Spinal cord (tissue), 10 donors: ENCODE measurements around the gene LRRC34. TPM values are rescaled to one million over a fixed set of nuclear protein-coding genes. Genes with fewer than 3 reads are reported as not detected.

Source experiments
- DNase-seq, 6 donors: peaks; one replicate each; pipeline versions ENCODE4 v3.0.0 to v3.0.0-alpha.2; 2013 to 2015; ENCODE audit warnings: low spot score in 6 of 6, low read depth in 4 of 6
- H3K27ac ChIP-seq: one replicate; pipeline ENCODE4 v1.5.1; 2013; ENCODE audit warnings: low read depth, low read length, control low read depth
- H3K27me3 ChIP-seq: one replicate; pipeline ENCODE4 v1.6.1; 2013; ENCODE audit warnings: low read length; ENCODE audit not compliant: control insufficient read depth, insufficient read depth
- H3K36me3 ChIP-seq: one replicate; pipeline ENCODE4 v1.6.1; 2013; ENCODE audit warnings: low read length; ENCODE audit not compliant: control insufficient read depth, insufficient read depth
- H3K4me1 ChIP-seq: one replicate; pipeline ENCODE4 v1.6.1; 2013; ENCODE audit warnings: low read length; ENCODE audit not compliant: control insufficient read depth, insufficient read depth
- H3K4me3 ChIP-seq: one replicate; pipeline ENCODE4 v1.5.1; 2013; ENCODE audit warnings: low read depth, low read length, control low read depth
- H3K9me3 ChIP-seq: one replicate; pipeline ENCODE4 v1.6.1; 2013; ENCODE audit warnings: low read length; ENCODE audit not compliant: control insufficient read depth, insufficient read depth
- WGBS: methylation state at CpG from one replicate; pipeline ENCODE4 v1.1.5; 2013; ENCODE audit warnings: missing lambda C conversion rate; ENCODE audit not compliant: insufficient coverage; 5-methylcytosine and 5-hydroxymethylcytosine counted together
- polyA plus RNA-seq, 2 donors: library from polyadenylated mRNA; unstranded; fragments of 120-200 nt; gene quantifications; one replicate each; pipeline ENCODE4 v1.2.1, GENCODE V29; 2013; ENCODE audit not compliant: insufficient read length in 2 of 2
- total RNA-seq, 2 donors: library from RNA; depleted of rRNA in 1 of 2; stranded (reverse); fragments of 120-200 nt in 1 of 2; fragments of >200 nt in 1 of 2; gene quantifications; one replicate each; pipeline versions ENCODE4 v1.2.3 to v1.2.4, GENCODE V29; 2013 to 2014
- donor health status: healthy.

The LRRC34 gene
- total and polyA plus RNA-seq, 4 donors, result 13.1 to 18.4 (median 14.7) TPM

DNA sequence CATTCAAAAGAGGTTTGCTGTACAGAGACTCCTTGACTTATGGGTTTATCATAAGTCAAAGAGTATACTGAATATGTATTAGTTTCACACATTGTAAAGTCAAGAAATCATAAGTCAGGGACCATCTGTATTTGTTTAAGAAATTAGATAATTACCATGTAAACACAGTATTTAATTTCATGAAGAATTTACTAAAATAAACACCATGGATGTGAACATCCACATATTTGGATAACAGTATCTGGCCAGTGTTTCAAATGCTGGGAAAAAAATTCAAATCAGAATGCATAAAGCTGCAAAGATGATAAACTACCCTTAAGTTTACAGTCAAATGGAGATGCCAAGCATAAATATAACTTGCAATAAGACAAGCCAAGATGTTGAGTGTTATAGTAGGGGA is 22.5 kb downstream of the LRRC34 start:
- Histone ChIP-seq H3K4me3 (no peak overlapping the region), H3K4me1 (no peaks in the 10 kb centered on the region), H3K27me3 (no peaks in the 10 kb centered on the region), H3K9me3 (no peaks in the 10 kb centered on the region), H3K36me3 (peaks cover 4% of the 10 kb centered on the region), H3K27ac (no peak overlapping the region)
- DNase-seq, result no peak

DNA sequence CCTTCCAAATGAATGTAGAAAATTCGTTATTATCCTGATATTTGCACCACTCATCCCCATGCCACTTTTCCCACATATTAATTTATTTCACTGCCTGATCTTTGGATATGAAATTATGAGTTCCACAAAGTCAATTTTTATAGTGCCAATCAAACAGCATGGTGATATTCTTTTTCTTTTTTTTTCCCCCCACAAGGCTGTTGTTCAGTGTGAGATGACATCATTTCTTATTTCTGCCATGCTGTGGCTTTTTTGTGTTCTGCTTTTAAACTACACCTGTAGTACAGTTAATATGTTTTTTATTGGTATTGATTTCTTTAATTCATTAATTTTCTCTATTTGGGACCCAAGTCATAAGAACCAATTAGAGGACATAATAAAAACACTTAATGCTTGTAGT is 24.9 kb downstream of the LRRC34 start:
- no peaks in the 10 kb centered on the region for H3K9me3 ChIP-seq
- no peak for DNase-seq
- no peak overlapping the region for H3K4me3 ChIP-seq
- H3K27me3 ChIP-seq, result no peaks in the 10 kb centered on the region
- H3K27ac ChIP-seq, result no peak overlapping the region
- peaks cover 4% of the 10 kb centered on the region for H3K36me3 ChIP-seq
- no peaks in the 10 kb centered on the region for H3K4me1 ChIP-seq
- no CpG with 5 or more reads among the region's 1 CpG for WGBS

DNA sequence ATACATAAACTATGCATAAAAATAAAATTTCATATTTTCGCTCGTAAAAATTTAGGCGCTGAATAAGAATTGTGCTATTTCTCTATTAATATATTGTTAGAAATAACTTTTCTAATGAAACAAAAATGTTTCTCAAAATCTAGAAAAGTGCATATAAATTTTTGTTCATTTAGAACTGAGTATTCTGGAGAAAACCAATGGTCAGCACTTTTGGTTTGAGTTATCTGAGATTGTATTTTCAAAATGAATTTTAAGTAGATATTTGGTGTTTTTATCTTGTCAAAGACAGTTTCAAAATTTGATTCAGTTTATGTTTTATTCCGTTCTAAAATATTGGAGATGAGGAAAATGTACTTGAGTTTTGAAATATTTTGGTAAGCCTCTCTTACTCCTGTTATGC is 25.6 kb downstream of the LRRC34 start:
- DNase-seq, result no peak
- no peak overlapping the region for H3K4me3 ChIP-seq
- no peaks in the 10 kb centered on the region for H3K27me3 ChIP-seq
- H3K36me3 ChIP-seq, result peaks cover 4% of the 10 kb centered on the region
- no peaks in the 10 kb centered on the region for H3K9me3 ChIP-seq
- no peaks in the 10 kb centered on the region for H3K4me1 ChIP-seq
- no peak overlapping the region for H3K27ac ChIP-seq
- WGBS, result no CpG with 5 or more reads among the region's 4 CpGs

DNA sequence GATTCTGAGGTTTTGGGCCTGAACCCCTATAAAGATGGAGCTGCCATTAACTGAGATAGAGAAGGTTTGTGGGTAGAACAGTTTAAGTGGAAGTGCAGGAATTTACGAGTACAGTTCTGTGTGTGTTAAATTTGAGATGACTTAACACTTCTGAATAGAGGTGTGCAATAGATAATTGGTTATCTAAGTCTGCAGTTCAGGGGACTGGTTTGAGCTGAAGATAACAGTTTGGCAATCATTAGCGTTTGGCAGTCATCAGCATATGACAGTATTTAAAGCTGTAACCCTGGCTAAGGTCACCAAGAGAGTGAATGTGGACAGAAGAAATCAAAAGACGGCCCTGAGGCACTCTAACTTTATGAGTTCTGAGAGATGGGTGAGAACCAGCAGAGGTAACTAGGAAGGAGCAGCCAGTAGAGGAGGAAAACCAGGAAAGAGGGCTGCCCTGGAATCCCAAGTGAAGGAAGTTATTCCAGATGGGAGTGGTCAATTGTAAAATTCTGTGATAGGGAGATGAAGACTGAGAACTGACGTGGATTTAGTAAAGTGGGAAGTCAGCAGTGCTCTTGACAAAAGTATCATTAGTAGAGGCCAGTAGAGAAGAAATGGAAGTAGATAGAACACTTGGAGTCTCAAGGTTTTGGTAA is 31.4 kb downstream of the LRRC34 start:
- WGBS, result 95% methylated on average over 4 of the region's 4 CpGs

DNA sequence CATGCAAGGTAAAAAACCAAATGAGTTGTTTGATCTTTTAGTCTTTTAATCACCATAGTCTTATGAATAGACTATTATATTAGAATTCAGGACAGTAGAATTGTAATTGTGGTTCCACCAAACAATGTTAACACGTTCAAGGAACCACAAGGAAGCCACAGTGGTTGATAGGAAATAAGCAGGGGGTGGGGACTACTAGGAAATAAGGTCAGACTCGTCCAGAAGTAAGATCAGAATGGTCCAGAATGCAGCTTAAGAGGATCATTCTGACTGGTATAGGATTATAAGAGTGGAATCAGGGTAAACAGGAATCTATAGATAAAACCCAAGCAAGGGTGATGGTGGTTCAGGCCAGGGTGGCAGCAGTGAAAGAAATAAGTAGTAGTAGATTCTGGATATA is 32.0 kb downstream of the LRRC34 start:
- Histone ChIP-seq H3K27me3 (no peaks in the 10 kb centered on the region), H3K36me3 (peaks cover 23% of the 10 kb centered on the region)

More for the DNA sequence above, 31.4 kb downstream of the LRRC34 start:
- H3K4me3 ChIP-seq, result no peak overlapping the region
- H3K9me3 ChIP-seq, result no peaks in the 10 kb centered on the region
- H3K4me1 ChIP-seq, result no peaks in the 10 kb centered on the region
- H3K27me3 ChIP-seq, result no peaks in the 10 kb centered on the region
- DNase-seq, result no peak
- H3K27ac ChIP-seq, result no peak overlapping the region
- peaks cover 23% of the 10 kb centered on the region for H3K36me3 ChIP-seq

DNA sequence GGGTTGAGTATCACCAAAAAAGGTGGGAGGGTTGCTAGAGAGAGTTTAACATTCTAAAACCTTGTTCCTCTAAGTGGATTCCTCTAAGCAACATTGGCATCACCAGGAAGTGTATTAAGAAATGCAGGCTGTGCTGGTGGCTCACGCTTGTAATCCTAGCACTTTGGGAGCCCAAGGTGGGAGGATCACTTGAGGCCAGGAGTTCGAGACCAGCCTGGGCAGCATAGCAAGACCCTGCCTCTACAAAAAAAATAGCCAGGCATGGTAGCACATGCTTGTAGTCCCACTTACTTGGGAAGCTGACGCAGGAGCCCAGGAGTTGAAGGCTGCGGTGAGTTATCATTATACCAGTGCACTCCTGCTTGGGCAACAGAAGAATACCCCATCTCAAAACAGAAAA is 34.9 kb downstream of the LRRC34 start:
- no peak for DNase-seq

More for the DNA sequence above, 32.0 kb downstream of the LRRC34 start:
- DNase-seq, result no peak
- 75% methylated on average over 1 of the region's 2 CpGs for WGBS
- H3K4me3 ChIP-seq, result no peak overlapping the region
- no peaks in the 10 kb centered on the region for H3K9me3 ChIP-seq
- no peaks in the 10 kb centered on the region for H3K4me1 ChIP-seq
- H3K27ac ChIP-seq, result no peak overlapping the region

DNA sequence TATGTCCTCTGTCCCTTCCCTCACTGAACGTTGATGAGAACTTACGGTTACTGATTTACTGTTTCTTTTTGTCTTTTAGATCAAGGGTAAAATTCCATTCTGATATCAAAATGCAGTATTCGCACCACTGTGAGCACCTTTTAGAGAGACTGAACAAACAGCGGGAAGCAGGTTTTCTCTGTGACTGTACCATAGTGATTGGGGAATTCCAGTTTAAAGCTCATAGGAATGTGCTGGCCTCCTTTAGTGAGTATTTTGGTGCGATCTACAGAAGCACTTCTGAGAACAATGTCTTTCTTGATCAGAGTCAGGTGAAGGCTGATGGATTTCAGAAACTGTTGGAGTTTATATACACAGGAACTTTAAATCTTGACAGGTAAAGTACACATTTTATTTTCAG is 38.5 kb downstream of the LRRC34 start:
- H3K4me3 ChIP-seq, result peak overlapping the region; percentile 100
- H3K36me3 ChIP-seq, result peaks cover 14% of the 10 kb centered on the region
- 93% methylated on average over 2 of the region's 5 CpGs for WGBS
- no peak for DNase-seq
- H3K27ac ChIP-seq, result no peak overlapping the region
- no peaks in the 10 kb centered on the region for H3K9me3 ChIP-seq
- no peaks in the 10 kb centered on the region for H3K27me3 ChIP-seq
- peaks cover 3% of the 10 kb centered on the region for H3K4me1 ChIP-seq

More for the DNA sequence above, 34.9 kb downstream of the LRRC34 start:
- Histone ChIP-seq H3K4me1 (peaks cover 3% of the 10 kb centered on the region), H3K27me3 (no peaks in the 10 kb centered on the region), H3K27ac (no peak overlapping the region), H3K9me3 (no peaks in the 10 kb centered on the region), H3K36me3 (peaks cover 25% of the 10 kb centered on the region), H3K4me3 (no peak overlapping the region)
- WGBS, result 74% methylated on average over 4 of the region's 4 CpGs

DNA sequence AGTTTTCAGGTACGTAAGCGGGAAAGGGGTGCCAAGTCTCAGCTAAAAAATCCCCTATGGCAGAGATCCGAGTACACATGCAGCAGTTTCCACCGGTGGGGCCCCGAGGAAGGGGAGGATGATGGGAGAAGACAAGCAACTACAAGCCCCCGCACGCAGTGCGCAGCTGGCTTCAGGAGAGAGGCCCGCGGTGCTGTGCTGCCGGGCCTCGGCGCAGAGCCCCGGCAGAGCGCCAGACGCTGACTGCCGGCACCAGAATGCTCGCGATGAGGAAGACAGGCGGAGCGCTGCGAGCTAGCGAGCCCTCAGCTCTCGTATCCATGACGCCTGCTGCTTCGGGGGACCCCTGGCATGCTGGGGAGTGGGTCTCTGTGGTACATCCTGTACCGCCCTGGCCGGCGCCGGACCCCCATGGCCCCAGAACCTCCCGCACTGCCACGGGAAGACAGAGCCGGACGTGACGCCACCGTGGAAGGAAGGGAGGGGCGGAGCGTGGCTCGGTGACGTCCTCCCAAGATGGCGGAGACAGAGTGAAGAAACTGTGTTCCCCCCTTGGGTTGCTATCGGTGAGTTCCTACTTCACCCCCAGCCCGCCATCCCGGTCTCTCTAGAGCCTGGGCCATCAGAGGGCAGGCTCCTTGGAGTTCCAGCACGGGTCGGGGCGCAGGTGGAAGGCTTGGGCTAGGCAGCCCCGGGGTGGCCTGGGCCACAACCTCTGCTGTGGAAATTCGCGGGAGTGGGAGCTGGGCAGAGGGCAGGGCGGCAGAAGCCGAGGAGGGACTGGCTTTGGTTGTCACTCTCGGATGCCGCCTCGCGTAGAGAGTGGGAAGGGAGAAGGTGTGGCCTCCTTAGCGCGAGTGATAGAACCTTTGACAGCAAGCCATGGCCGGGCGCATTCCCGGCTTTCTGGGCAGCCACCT is 39.5 kb downstream of the LRRC34 start, which contains the start of gene MYNN:
Gene MYNN (plus strand): TSS at position 500 of the 920 bp plus-strand sequence. CDS start 900 bp downstream, outside the sequence.
- Histone ChIP-seq H3K36me3 (peaks cover 10% of the 10 kb centered on the region), H3K27me3 (no peaks in the 10 kb centered on the region), H3K27ac (peak within 1 kb of the TSS; percentile 98), H3K4me3 (peak within 1 kb of the TSS; percentile 100), H3K9me3 (no peaks in the 10 kb centered on the region), H3K4me1 (peaks cover 3% of the 10 kb centered on the region)
- DNase-seq, result peak; percentile 87 to 98 (median 90)
- under 1% methylated on average over 55 of the region's 61 CpGs for WGBS

DNA sequence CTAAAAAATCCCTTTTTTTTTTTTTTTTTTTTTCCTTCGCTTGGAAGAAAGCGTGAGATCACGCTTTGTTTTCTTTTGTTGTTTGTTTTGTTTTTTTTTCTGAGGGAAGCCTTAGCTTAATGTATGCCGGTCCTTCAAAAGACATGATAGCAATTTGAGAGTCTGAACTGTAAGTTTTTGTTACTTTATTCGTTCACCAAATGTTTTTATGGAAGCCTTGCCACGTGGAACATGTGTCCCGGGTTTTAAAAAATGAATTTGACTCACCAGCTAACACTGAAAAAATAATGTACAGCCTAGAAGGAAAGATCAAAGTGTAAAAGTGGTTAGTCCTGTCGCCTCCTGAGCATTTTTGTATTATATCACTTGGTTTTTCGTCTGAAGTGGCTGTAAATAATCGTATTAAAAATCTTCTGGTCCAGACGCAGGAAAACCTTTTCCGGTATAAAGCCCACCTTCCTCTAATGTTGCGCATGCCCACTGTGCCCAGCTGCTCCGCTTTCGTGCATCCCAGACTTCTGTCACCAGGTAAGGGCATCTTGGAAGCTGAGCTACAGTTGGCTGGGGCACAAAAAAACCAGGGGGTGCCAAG is 40.3 kb downstream of the LRRC34 start:
- WGBS, result 4% methylated on average over 4 of the region's 15 CpGs
- Histone ChIP-seq H3K27ac (peak overlapping the region; percentile 98), H3K36me3 (peaks cover 6% of the 10 kb centered on the region), H3K4me1 (peaks cover 3% of the 10 kb centered on the region), H3K27me3 (no peaks in the 10 kb centered on the region), H3K4me3 (peak overlapping the region; percentile 100), H3K9me3 (no peaks in the 10 kb centered on the region)
- DNase-seq, result peak; percentile 74 to 98 (median 90)
